ENCODE data around the gene KRTAP4-6. TPM values are rescaled to one million over a fixed set of nuclear protein-coding genes. Genes with fewer than 3 reads are reported as not detected.

KRTAP4-6 gene
- total RNA-seq, 1 experiment from 2014 or later, result not detected

- H3K9me3 Mint-ChIP-seq (ENCODE audit: low read depth, unreplicated experiment), result peaks cover 1% of the 10 kb centered on the region
- DNase-seq, result no peak
- intact Hi-C loops (cut with micrococcal nuclease; ENCODE audit: unreplicated experiment), result no loop called here
- H3K36me3 Mint-ChIP-seq (ENCODE audit: insufficient read depth, unreplicated experiment), result no peaks in the 10 kb centered on the region
- peaks cover 49% of the 10 kb centered on the region for H3K4me1 Mint-ChIP-seq (ENCODE audit: low read depth, unreplicated experiment)
- no TSS peak for BruUV-seq (replicated peaks)
- no peaks in the 10 kb centered on the region for H3K27me3 Mint-ChIP-seq (ENCODE audit: unreplicated experiment)
- no peak for TF ChIP-seq CTCF (IDR thresholded peaks at IDR 0.05; ENCODE audit: unreplicated experiment)
- H3K27ac Mint-ChIP-seq (ENCODE audit: unreplicated experiment), result no peak within 1 kb of the TSS
- CTCF ChIA-PET, result no interaction called here
- H3K4me3 Mint-ChIP-seq (ENCODE audit: low read depth, unreplicated experiment), result no peak within 1 kb of the TSS
Observed at GRCh38 chr17:41098042-41098441, 42.3 kb downstream of the KRTAP4-6 start, which contains the start of gene KRTAP4-8. Gene KRTAP4-8, minus strand, starts transcription at chr17:41098142. Its CDS starts 58 bp downstream, at chr17:41098084.

GRCh38 chr17:41096055-41096454 lies 44.3 kb downstream of the KRTAP4-6 start:
- CTCF ChIA-PET, result no interaction called here
- Mint-ChIP-seq H3K36me3 (ENCODE audit: insufficient read depth, unreplicated experiment) (no peaks in the 10 kb centered on the region), H3K27me3 (ENCODE audit: unreplicated experiment) (no peaks in the 10 kb centered on the region), H3K4me3 (ENCODE audit: low read depth, unreplicated experiment) (no peak overlapping the region), H3K27ac (ENCODE audit: unreplicated experiment) (no peak overlapping the region), H3K9me3 (ENCODE audit: low read depth, unreplicated experiment) (peaks cover 3% of the 10 kb centered on the region), H3K4me1 (ENCODE audit: low read depth, unreplicated experiment) (peaks cover 41% of the 10 kb centered on the region)
- intact Hi-C loops (cut with micrococcal nuclease; ENCODE audit: unreplicated experiment), result no loop called here
- BruUV-seq (replicated peaks), result no TSS peak
- DNase-seq, result no peak
- TF ChIP-seq CTCF (IDR thresholded peaks at IDR 0.05; ENCODE audit: unreplicated experiment), result no peak

Other genes starting within 250 kb of the KRTAP4-6 start
- gene KRT23, start 202.9 kb downstream of the KRTAP4-6 start, total RNA-seq (2022), result 1,389 and 1,709 TPM in 2 replicates
- gene KRT39, start 173.6 kb downstream of the KRTAP4-6 start, total RNA-seq (2022), result 0.44 TPM in 1 of 2 replicates, not detected in the other
- gene KRT40, start 156.2 kb downstream of the KRTAP4-6 start, total RNA-seq (2022), result not detected in 2 replicates
- not detected in 2 replicates for gene KRTAP3-3, start 146.4 kb downstream of the KRTAP4-6 start, total RNA-seq (2022)
- not detected in 2 replicates for gene KRTAP3-2, start 140.6 kb downstream of the KRTAP4-6 start, total RNA-seq (2022)
- not detected in 2 replicates for gene KRTAP3-1, start 131.4 kb downstream of the KRTAP4-6 start, total RNA-seq (2022)
- gene KRTAP1-5, start 113.3 kb downstream of the KRTAP4-6 start, total RNA-seq (2022), result not detected in 2 replicates
- not detected in 2 replicates for gene KRTAP1-4, start 110.3 kb downstream of the KRTAP4-6 start, total RNA-seq (2022)
- not detected in 2 replicates for gene KRTAP1-3, start 105.7 kb downstream of the KRTAP4-6 start, total RNA-seq (2022)
- gene KRTAP1-1, start 99.1 kb downstream of the KRTAP4-6 start, total RNA-seq (2022), result 10.2 and 15.9 TPM in 2 replicates
- not detected in 2 replicates for gene KRTAP2-1, start 93.2 kb downstream of the KRTAP4-6 start, total RNA-seq (2022)
- not detected in 2 replicates for gene KRTAP2-2, start 85.3 kb downstream of the KRTAP4-6 start, total RNA-seq (2022)
- 9.4 and 18.2 TPM in 2 replicates for gene KRTAP2-3, start 80.4 kb downstream of the KRTAP4-6 start, total RNA-seq (2022)
- not detected in 2 replicates for gene KRTAP2-4, start 74.7 kb downstream of the KRTAP4-6 start, total RNA-seq (2022)
- not detected in 2 replicates for gene KRTAP4-7, start 56.4 kb downstream of the KRTAP4-6 start, total RNA-seq (2022)
- gene KRTAP4-8, start 42.4 kb downstream of the KRTAP4-6 start, total RNA-seq (2022), result not detected in 2 replicates
- gene KRTAP4-16, start 38.3 kb downstream of the KRTAP4-6 start, total RNA-seq (2022), result not detected in 2 replicates
- gene KRTAP4-9, start 35.2 kb downstream of the KRTAP4-6 start, total RNA-seq (2022), result not detected in 2 replicates
- gene KRTAP4-11, start 22.2 kb downstream of the KRTAP4-6 start, total RNA-seq (2022), result not detected in 2 replicates
- gene KRTAP4-12, start 16.4 kb downstream of the KRTAP4-6 start, total RNA-seq (2022), result not detected in 2 replicates
- gene KRTAP4-5, start 9.3 kb upstream of the KRTAP4-6 start, total RNA-seq (2022), result not detected in 2 replicates
- gene KRTAP4-4, start 20.2 kb upstream of the KRTAP4-6 start, total RNA-seq (2022), result not detected in 2 replicates
- not detected in 2 replicates for gene KRTAP4-3, start 27.7 kb upstream of the KRTAP4-6 start, total RNA-seq (2022)
- not detected in 2 replicates for gene KRTAP4-2, start 37.7 kb upstream of the KRTAP4-6 start, total RNA-seq (2022)
- gene KRTAP4-1, start 44.4 kb upstream of the KRTAP4-6 start, total RNA-seq (2022), result not detected in 2 replicates
- not detected in 2 replicates for gene KRTAP9-1, start 49.3 kb upstream of the KRTAP4-6 start, total RNA-seq (2022)
- gene KRTAP9-2, start 86.1 kb upstream of the KRTAP4-6 start, total RNA-seq (2022), result not detected in 2 replicates
- gene KRTAP9-3, start 91.9 kb upstream of the KRTAP4-6 start, total RNA-seq (2022), result not detected in 2 replicates
- not detected in 2 replicates for gene KRTAP9-8, start 97.5 kb upstream of the KRTAP4-6 start, total RNA-seq (2022)
- gene KRTAP9-4, start 109.1 kb upstream of the KRTAP4-6 start, total RNA-seq (2022), result not detected in 2 replicates
- gene KRTAP9-9, start 114.8 kb upstream of the KRTAP4-6 start, total RNA-seq (2022), result not detected in 2 replicates
- not detected in 2 replicates for gene KRTAP9-6, start 124.8 kb upstream of the KRTAP4-6 start, total RNA-seq (2022)
- gene KRTAP9-7, start 135.2 kb upstream of the KRTAP4-6 start, total RNA-seq (2022), result not detected in 2 replicates
- gene KRTAP29-1, start 162.3 kb upstream of the KRTAP4-6 start, total RNA-seq (2022), result not detected in 2 replicates
- not detected in 2 replicates for gene KRTAP16-1, start 168.8 kb upstream of the KRTAP4-6 start, total RNA-seq (2022)
- gene KRTAP17-1, start 175.2 kb upstream of the KRTAP4-6 start, total RNA-seq (2022), result not detected in 2 replicates
- not detected in 2 replicates for gene KRT33A, start 210.3 kb upstream of the KRTAP4-6 start, total RNA-seq (2022)
- not detected in 2 replicates for gene KRT33B, start 229.3 kb upstream of the KRTAP4-6 start, total RNA-seq (2022)
- not detected in 2 replicates for gene KRT34, start 241.8 kb upstream of the KRTAP4-6 start, total RNA-seq (2022)